D721Med (cell line): ENCODE measurements around the gene ULK4.

Experiments
- DNase-seq: peaks from one replicate; pipeline ENCODE4 v3.0.0; 2011; ENCODE audit warnings: low spot score; ENCODE audit not compliant: insufficient read length
- FAIRE-seq: peaks from 2 replicates; lab custom pipeline; 2011; peaks lifted over from hg19 to GRCh38; lab: Jason Lieb, UNC
- TF ChIP-seq, protein P1 (sequence below): IDR thresholded peaks from 2 replicates; pipeline ENCODE4 v1.5.1; 2012; ENCODE audit warnings: mild to moderate bottlenecking, control low read depth; ENCODE audit not compliant: insufficient read depth; ENCODE audit errors: missing control alignments

The ULK4 gene

GRCh38 chr3:41307065-41307464 is 654.8 kb downstream of the ULK4 start:
- DNase-seq (no peak), FAIRE-seq (no peak)
- TF ChIP-seq, protein P1, sequence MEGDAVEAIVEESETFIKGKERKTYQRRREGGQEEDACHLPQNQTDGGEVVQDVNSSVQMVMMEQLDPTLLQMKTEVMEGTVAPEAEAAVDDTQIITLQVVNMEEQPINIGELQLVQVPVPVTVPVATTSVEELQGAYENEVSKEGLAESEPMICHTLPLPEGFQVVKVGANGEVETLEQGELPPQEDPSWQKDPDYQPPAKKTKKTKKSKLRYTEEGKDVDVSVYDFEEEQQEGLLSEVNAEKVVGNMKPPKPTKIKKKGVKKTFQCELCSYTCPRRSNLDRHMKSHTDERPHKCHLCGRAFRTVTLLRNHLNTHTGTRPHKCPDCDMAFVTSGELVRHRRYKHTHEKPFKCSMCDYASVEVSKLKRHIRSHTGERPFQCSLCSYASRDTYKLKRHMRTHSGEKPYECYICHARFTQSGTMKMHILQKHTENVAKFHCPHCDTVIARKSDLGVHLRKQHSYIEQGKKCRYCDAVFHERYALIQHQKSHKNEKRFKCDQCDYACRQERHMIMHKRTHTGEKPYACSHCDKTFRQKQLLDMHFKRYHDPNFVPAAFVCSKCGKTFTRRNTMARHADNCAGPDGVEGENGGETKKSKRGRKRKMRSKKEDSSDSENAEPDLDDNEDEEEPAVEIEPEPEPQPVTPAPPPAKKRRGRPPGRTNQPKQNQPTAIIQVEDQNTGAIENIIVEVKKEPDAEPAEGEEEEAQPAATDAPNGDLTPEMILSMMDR, result no peak

DNA sequence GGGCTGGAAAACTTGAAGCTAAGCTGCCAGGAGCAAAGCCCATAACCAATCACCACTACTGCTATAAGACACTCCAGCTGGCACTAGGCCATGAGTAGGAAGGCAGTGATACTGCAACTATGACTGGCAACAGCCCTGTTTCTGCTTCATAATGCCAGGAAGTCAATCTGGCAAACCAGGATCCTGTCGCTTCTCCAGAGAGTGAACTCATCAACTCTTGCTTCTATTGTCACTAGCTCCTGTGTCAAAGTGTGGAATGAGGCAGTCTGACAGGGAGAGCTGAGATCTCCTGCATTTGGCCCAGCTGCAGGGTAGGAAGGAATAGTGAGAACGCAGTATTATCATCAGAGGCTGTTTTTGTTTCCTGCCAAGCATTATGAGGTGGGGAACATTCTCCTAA is 657.3 kb downstream of the ULK4 start:
- TF ChIP-seq, protein P1, result no peak
- FAIRE-seq (no peak), DNase-seq (no peak)

- no peak for FAIRE-seq
- no peak for DNase-seq
- TF ChIP-seq, protein P1, result no peak
Measured at GRCh38 chr3:41302295-41302694, 659.6 kb downstream of the ULK4 start.

DNA sequence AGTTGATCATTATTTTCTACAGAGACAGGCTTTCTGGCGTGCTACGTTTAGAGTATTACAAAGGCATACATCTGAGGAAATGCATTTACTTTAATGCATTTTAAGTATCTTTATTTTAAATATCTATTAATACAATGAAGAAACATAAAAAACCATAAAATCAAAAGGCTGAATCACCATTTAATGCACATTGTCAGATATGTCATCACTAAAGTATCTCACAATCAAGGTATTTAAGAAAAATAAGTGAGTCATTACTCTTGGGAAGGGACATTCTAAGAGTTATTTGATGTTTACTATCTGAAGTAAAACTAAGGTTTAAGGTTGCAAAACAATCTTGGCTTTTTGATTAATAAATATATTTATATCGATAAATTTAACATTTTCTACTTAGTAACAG is 660.4 kb downstream of the ULK4 start:
- FAIRE-seq (no peak), DNase-seq (no peak)
- TF ChIP-seq, protein P1, result no peak

DNA sequence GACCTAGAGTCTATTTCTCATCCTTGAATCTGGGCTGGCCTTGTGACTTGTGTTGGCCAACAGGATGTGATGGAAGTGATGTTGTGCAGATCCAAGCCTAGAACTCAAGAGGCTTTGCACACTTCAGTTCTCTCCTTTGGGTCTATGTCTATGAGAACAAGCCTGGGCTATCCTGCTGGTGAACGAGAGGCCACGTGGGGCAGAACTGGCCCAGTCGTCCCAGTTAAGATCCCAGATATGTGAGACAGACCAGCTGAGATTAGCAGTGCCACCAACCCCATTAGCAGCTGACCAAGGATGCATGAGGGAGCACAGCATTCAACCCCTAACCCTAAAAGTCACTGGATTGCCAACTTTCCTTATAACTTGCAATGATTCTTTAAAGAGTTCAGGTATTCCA is 662.9 kb downstream of the ULK4 start:
- TF ChIP-seq, protein P1, result no peak
- no peak for DNase-seq
- no peak for FAIRE-seq

GRCh38 chr3:41297750-41298149 is 664.2 kb downstream of the ULK4 start:
- TF ChIP-seq, protein P1, result no peak
- FAIRE-seq (no peak), DNase-seq (no peak)

DNA sequence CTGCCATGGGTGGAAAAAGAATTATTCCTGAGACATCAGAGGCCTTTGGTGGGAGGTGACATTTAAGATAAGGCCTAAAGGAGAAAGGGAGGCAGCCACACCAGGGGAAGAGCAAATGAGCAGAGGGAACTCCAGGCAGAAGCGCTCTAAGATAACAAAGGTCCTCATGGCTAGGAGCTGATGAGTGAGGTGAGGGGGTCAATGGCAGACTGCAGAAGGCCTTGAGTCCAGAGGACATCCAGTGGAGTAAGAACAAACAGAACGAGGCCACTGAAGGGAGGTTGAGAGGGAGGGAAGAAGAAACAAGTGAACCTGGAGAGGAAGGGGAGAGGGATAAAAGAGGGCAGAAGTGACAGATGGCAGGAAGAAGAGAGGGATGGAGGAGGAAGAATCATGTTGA is 665.3 kb downstream of the ULK4 start:
- DNase-seq (no peak), FAIRE-seq (no peak)
- TF ChIP-seq, protein P1, result no peak
